GM21529 (cell line): Measurements from ENCODE around the gene RAD51B.

Experiments
- ATAC-seq: cut with Tn5 transposase; IDR thresholded peaks from one replicate; pipeline ENCODE4 v1.9.1; 2021; ENCODE audit not compliant: unreplicated experiment

Gene RAD51B

GRCh38 chr14:68447581-68448251 lies 628.1 kb downstream of the RAD51B start:
- no peak for ATAC-seq

DNA sequence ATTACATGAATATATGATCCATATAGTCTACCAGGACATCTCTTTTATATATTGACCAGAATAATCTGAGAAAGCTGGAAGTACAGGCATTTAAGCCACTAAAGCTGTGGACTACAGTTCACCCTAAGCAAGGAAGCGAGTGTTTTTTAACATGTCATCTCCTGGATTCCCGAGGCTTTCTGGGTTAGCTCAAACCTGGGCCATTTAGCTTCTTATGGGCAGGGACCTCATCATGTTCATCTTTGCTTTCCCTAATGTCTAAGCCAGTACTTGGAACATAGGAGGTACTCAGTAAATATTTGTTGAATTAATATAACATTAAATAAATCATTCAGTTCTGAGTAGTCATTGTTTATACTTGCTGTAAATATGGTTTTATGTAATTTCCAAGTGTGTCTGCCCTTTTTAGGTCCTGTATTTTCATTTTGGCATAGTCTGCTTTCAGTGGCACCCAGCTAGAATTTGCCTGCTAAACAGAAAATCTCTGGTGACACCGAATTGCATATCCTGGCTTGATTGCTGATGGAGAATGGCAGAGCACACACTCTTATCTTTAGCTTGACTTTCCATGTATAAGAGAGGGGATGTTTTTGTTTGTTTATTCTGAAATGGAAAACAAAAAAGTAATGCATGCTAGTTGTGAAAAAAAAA lies 628.8 kb downstream of the RAD51B start:
- no peak for ATAC-seq

- ATAC-seq = no peak
Measured at GRCh38 chr14:68449561-68450181, 630.1 kb downstream of the RAD51B start.

- no peak for ATAC-seq
Measured at GRCh38 chr14:68450391-68451120, 631.0 kb downstream of the RAD51B start.

- ATAC-seq = no peak
Measured at GRCh38 chr14:68451696-68452373, 632.3 kb downstream of the RAD51B start.

DNA sequence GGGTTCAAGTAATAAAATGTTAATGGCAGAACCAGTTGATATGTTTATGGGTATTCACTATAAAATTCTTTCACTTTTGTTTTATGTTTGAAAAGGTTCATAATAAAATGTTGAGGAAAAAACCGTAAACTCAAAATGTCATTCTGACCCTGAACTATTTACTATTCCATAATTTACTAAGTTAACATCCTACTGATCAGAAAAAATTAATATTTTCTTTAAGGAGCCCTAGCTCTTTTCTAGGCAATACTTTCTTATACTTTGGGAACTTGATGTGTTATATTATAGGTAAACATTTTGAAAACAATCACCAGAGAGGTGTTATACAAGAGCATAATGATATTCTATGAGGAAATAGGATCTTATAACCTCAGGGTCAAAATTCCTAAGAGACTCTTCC lies 638.7 kb downstream of the RAD51B start:
- no peak for ATAC-seq

DNA sequence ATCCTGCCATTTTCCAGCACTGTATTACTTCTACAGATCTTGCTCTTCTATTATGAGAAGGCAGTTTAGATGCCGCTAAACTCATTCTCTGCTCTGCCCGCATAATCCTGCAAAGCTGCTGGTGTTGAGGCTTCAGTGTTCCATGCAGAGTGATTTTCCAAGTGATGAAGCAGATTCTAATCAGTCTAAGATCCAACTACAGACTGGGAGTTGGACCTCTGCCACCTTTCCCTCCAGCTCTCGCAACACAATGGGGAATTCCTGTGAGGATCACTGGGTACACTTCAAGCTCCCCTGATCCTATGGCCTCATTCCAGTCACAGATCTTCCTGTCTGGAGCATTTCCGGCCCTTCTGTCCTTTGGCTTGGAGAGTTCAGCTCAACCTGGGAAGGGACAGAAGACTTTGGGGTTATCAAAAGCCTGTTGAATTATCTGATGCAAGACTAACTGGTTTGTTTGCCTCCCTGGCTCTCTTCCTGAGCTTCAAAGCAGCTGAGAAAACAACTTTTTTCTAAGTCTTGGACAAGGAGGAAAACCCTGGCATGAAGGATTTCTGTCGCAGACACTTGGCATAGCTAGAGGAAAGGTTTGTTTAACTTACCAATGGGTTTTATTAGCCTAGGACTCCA lies 639.4 kb downstream of the RAD51B start:
- no peak for ATAC-seq

GRCh38 chr14:68459480-68460136 lies 640.0 kb downstream of the RAD51B start:
- no peak for ATAC-seq

DNA sequence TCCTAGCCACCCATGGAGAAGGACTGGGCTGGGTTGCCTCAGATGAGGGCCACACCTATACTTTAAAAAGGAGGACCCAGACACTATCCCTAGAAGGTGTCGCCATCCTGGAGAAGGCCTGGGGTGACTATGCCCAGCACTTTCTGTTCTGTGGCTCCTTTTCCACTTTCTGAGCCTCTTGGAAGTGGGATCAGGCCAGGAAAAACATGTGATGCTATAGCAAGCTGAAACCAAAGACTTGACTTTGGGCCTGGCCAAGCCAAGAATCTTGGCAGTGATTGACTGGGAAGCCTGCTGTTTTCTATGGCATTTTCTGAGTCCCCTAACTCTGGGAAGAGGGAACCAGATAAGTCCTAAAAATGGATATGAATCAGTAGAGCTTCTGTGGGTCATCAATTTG lies 641.0 kb downstream of the RAD51B start:
- ATAC-seq = no peak

GRCh38 chr14:68461086-68461485 lies 641.5 kb downstream of the RAD51B start:
- no peak for ATAC-seq

DNA sequence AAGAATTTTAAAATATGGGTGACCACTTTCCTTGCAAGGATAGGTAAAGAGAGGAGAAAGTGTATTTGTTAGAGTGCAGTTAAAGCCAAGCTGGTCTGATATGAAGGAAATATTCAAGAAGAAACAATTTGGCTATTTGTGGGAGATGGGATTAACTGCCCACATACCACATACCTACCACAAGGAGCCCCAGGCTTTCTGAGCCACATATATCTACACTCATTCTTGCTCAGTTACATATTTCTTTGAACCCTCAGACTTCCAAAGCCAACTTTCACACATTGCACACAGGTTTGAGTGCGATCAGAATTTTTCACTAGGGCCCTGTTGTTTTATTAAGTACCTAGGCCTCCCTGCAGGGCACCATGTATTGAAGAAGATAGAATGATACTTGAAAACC lies 643.1 kb downstream of the RAD51B start:
- no peak for ATAC-seq

DNA sequence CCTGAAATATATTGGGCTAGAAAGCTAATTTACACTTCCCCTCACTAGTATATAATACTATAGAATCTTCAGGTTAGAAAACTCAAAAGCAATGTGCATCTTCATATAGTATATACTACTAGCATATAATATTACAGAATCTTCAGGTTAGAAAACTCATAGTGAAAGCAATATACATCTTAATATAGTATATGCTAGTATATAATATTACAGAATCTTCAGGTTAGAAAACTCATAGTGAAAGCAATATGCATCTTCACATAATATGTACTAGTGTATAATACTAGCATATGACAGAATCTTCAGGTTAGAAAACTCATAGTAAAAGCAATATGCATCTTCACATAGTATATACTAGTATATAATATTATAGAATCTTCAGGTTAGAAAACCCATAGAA lies 643.7 kb downstream of the RAD51B start:
- ATAC-seq = no peak

GRCh38 chr14:68463705-68464374 lies 644.3 kb downstream of the RAD51B start:
- no peak for ATAC-seq

- ATAC-seq = no peak
Measured at GRCh38 chr14:68464711-68465110, 645.1 kb downstream of the RAD51B start.

- ATAC-seq = no peak
Measured at GRCh38 chr14:68466491-68466977, 647.0 kb downstream of the RAD51B start.

DNA sequence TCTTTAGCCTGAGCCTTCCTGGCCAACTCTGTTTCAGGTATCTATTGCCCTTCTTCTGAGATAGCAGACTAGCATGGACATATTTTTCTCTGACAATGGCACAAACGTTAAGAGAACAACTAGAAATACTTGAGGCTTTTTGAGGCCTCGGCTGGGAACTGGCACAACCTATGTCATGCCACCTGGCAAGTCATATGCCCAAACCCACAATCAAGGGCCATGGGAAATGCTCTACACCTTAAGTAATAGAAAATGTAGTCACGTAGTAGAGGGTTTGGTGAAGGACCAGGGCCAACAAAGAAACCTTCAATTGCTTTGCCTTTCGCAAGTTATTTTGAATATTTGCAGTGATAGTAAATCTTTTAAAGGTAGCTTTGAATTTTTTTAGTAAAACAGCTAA lies 647.8 kb downstream of the RAD51B start:
- ATAC-seq = no peak

DNA sequence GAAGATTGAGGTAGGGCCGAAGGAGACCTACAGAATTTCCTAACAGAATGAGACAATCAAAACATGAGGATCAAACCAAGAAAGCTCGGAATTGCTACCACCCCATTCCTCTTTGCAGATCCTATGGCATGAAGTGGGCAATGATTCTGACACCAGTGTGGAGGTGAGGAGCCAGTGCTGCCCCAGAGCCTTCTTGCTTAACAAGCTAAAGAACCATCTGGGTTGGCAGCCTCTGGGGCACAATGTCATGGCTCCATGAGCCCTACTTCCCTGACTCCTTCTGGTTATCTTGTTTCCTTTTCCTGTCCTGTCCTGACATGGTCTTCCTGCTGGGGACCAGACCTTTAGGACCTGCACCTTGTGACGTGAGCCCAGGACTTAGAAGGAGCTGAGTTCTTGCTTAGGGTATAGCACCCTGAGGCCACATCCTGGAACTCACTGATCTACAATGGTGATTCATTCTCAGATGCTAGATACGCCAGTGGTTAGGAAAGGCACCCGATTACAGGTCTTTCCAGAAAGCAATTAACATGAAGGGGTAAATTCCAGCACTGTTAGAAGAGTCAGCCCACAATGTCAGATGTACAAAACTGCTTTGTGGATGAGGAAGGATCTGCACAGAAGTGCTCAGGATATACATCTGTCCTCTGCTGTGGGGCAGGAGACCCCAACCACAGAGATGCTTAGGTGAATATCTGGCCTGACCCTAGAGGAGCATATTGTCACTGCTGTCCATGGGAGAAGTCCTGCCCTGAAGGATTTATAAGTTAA lies 649.0 kb downstream of the RAD51B start:
- ATAC-seq = no peak

- ATAC-seq = no peak
Measured at GRCh38 chr14:68469208-68469713, 649.7 kb downstream of the RAD51B start.

GRCh38 chr14:68470361-68470760 lies 650.8 kb downstream of the RAD51B start:
- no peak for ATAC-seq
